IPS-NIHi7 (cell line): Measurements from ENCODE around the gene ARTN.
A peak's percentile ranks its signal among the peaks of the same experiment; 100 is the strongest.

Experiments
- DNase-seq: peaks from one replicate; pipeline ENCODE4 v3.0.0; 2012; ENCODE audit warnings: mixed read lengths; ENCODE audit errors: extremely low spot score

The ARTN gene

DNA sequence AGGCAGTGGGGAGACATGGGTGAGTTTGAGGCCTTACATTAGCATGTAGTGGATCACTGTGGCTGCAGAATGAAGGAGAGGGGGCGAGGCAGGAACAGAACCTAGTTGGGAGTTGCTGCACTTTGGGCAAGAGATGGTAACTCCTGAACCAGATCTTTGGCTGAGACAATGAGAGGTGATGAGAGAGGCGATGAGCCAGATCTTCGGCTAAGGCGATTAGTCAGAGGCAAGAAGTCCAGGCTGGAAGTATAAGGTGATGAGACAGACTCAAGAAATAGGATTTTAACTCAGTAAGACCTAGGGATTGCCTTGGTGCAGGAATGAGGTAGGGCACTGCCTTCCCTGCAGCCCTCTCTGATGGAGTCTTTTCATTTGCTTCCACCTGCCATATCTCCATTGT, 9.1 kb upstream of the ARTN start:
- DNase-seq: no peak

- no peak for DNase-seq
Measured at GRCh38 chr1:43925846-43926245, 7.8 kb upstream of the ARTN start.

GRCh38 chr1:43930168-43930948, 3.2 kb upstream of the ARTN start:
- DNase-seq: peak; percentile 73

DNA sequence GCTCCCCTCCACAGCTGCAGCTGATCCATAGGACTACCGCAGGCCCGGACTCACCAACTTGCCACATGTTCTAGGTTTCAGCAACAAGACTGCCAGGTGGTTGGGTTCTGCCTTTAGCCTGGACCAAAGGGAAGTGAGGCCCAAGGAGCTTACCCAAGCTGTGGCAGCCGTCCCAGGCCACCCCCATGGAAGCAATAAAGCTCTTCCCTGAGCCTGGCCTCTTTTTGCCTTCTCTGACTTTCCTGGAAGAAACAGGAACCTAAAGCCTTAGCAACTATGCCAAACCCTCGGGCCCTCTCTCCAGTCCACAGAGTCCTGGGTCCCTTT, 2.7 kb upstream of the ARTN start:
- no peak for DNase-seq

- no peak for DNase-seq
Measured at GRCh38 chr1:43931711-43932660, 1.6 kb upstream of the ARTN start.

- DNase-seq: no peak
Measured at GRCh38 chr1:43932786-43933385, 715 bp upstream of the ARTN start.

- DNase-seq: peak; percentile 87
Measured at GRCh38 chr1:43934101-43934985, 742 bp downstream of the ARTN start.

GRCh38 chr1:43934986-43935324, 1.4 kb downstream of the ARTN start:
- no peak for DNase-seq

DNA sequence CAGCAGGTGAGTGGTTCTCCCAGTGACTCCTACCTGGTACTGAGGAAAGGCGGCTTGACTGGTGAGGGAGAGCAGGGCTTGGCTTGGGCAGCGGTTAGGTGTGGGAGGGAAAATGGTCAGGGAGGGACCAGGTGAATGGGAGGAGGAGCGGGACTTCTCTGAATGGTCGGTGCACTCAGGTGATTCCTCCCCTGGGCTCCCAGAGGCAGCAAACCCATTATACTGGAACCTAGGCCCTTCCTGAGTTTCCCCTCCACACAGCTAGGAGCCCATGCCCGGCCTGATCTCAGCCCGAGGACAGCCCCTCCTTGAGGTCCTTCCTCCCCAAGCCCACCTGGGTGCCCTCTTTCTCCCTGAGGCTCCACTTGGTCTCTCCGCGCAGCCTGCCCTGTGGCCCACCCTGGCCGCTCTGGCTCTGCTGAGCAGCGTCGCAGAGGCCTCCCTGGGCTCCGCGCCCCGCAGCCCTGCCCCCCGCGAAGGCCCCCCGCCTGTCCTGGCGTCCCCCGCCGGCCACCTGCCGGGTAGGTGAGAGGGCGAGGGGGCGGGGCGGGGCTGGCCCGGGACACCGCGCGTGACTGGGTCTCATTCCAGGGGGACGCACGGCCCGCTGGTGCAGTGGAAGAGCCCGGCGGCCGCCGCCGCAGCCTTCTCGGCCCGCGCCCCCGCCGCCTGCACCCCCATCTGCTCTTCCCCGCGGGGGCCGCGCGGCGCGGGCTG, 2.3 kb downstream of the ARTN start:
- DNase-seq: peak; percentile 50

DNA sequence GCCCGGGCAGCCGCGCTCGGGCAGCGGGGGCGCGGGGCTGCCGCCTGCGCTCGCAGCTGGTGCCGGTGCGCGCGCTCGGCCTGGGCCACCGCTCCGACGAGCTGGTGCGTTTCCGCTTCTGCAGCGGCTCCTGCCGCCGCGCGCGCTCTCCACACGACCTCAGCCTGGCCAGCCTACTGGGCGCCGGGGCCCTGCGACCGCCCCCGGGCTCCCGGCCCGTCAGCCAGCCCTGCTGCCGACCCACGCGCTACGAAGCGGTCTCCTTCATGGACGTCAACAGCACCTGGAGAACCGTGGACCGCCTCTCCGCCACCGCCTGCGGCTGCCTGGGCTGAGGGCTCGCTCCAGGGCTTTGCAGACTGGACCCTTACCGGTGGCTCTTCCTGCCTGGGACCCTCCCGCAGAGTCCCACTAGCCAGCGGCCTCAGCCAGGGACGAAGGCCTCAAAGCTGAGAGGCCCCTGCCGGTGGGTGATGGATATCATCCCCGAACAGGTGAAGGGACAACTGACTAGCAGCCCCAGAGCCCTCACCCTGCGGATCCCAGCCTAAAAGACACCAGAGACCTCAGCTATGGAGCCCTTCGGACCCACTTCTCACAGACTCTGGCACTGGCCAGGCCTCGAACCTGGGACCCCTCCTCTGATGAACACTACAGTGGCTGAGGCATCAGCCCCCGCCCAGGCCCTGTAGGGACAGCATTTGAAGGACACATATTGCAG, 3.0 kb downstream of the ARTN start:
- peak; percentile 61 for DNase-seq

DNA sequence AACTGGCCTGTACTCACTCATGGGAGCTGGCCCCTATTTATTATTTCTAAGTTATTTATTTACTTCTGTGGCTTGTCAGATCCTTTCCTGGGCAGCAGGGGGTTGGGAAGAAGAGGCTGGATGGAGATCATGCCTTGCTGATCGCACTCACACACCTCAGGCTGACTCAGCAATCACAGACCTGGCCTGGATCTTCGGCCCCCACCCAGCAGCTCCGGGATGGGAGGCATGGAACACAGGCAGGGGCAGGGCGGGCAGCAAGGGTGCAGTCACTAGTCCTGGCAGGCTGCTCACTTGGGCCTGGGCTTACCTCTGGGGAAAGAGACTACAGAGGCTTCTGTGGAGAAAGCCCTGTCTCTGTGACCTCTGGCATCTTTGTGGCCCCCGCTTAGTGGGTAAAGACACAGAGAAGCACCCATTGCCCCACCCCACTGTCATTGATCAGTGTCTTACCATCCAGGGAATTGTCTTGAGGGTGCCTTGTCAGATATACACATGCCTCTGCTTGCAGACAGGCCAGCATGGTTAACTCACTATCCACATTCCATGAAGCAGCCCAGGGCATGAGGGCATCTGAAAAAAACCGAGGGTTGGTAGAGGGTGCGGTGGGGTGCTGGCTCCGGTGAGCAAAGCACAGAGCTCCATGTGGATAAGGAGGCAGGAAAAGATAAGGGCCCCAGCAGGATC, 3.7 kb downstream of the ARTN start:
- DNase-seq: no peak

DNA sequence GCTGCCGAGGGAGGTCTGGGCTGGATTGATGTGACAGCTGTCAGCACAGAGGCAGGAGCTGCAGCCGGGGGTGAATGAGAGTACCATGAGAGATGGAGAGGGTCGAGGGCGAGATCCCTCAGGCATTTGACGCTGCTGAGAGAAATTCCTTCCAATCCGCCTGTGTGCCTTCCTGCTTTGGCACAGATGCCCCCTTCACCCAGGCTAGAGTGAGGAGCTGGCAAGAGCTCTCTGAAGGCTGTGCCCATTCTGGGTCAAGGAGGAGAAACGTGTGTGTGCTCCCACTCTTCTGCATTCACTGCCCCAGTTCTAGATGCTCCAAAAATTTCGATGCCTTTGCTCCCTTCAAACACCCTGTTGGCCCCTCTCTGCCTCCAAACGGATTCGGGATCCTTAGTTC, 4.8 kb downstream of the ARTN start:
- no peak for DNase-seq

- no peak for DNase-seq
Measured at GRCh38 chr1:43938892-43939587, 5.4 kb downstream of the ARTN start.

DNA sequence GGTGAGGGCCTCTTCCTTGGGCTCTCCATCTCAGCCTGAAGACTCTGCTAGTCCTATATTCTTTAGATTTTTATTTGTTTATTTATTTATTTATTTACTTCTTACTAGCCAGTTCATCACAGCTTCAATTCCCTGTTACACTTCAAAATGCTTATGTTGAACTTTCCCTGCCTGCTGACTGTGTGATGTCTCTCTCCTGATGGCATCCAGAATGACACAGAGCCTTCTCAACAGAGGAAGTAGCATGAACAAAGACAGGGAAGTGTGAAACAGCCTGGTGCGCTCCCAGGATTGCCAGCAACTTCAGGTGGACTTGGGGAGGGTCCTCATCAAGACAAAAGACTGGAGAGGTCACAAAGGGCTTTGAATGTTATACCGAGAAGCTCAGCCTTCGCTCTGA, 8.8 kb downstream of the ARTN start:
- DNase-seq: no peak

DNA sequence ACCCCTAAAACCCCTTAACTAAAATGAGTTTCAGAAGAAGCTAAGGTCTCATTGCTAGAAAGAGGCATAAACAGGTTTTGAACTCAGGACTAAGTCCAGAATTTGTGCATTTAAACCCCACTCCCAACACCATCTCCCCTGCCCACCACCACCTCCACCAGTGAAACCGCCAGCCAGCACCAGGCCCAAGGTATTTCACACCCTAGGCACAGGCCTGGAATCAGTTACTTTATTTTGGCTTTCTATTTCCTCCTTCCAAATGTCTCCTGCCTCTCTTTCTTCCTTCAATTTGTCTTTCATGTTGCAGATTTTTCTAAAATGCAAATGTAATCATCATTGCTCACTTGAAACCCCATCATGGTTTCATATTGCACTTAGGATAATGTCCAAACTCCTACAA, 11.3 kb downstream of the ARTN start:
- no peak for DNase-seq

- DNase-seq: no peak
Measured at GRCh38 chr1:43945674-43946235, 12.2 kb downstream of the ARTN start.

DNA sequence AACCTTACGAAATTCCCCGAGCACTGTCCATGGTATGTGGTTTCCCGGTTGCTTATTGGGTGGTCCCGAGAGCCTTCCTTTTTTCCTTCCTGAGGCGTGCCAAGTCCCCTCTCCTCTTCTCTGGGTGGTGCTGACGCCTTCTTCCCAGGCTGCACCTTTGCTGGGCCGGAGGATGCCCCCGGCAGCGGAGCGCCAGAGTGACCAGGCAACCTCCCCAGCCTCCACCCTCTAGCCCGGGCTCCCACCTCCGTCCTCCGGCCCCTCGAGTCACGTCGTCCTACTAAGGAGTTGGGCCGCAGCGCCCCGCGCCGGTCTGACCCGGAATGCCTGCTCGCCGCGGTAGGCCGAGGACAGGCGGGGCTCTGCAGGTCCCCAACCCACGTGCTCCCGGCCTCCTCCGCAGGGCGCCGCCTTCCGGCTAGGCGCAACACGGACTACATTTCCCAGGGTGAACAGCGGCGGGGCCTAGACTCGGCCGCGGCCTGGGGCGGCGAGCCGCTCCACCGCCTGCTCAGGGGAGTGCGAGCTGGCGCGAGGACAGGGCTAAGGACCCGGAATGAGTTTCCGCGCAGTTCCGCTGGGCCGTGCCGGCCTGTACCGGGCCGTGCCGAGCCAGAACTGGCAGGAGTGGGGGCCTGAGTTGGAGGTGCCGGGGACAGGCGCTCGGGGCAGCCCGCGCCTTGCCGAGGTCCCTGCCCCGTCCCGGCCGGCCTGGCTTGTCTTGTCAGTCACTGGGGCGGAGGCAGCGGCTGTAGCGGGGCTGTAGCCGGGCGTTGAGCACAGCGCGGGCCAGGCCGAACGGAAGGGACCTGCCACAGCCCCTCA, 12.8 kb downstream of the ARTN start, which contains the start of gene IPO13:
IPO13 (plus strand) TSS at position 715 of the 825 bp plus-strand sequence. CDS start 651 bp downstream, outside the sequence.
- DNase-seq: peak; percentile 98
